Measurements from ENCODE around the gene CIAO2B. TPM values are rescaled to one million over a fixed set of nuclear protein-coding genes. Genes with fewer than 3 reads are reported as not detected.
A peak's percentile ranks its signal among the peaks of the same experiment; 100 is the strongest.

Gene CIAO2B
- total RNA-seq, 2 donors from 2014 or later = 23.2 to 102 TPM

- Histone ChIP-seq H3K36me3 (no peaks in the 10 kb centered on the region), H3K27ac (no peak overlapping the region)
- ATAC-seq (ENCODE audit: insufficient number of reproducible peaks, low FRiP score, low read depth) = no peak
These were observed 26.1 kb downstream of the CIAO2B start for GRCh38 chr16:66908116-66908515.

GRCh38 chr16:66906916-66907836 lies 27.0 kb downstream of the CIAO2B start:
- TF ChIP-seq CTCF (IDR thresholded peaks at IDR 0.05) = no peak
- Histone ChIP-seq H3K4me3 (no peak overlapping the region), H3K36me3 (no peaks in the 10 kb centered on the region), H3K9me3 (no peaks in the 10 kb centered on the region), H3K27ac (no peak overlapping the region), H3K4me1 (ENCODE audit: control insufficient read depth in 1 of 2, low read depth in 2 of 2) (peaks cover 30 to 54% of the 10 kb centered on the region in 2 donors), H3K27me3 (replicated peaks; ENCODE audit: insufficient read depth) (no peaks in the 10 kb centered on the region)
- no peak for DNase-seq (ENCODE audit: low spot score)
- ATAC-seq (ENCODE audit: insufficient number of reproducible peaks, low FRiP score, low read depth) = no peak

More at GRCh38 chr16:66908116-66908515, 26.1 kb downstream of the CIAO2B start:
- H3K4me1 ChIP-seq (ENCODE audit: control insufficient read depth in 1 of 2, low read depth in 2 of 2) = peaks cover 26 to 45% of the 10 kb centered on the region in 2 donors
- no peak overlapping the region for H3K4me3 ChIP-seq
- no peaks in the 10 kb centered on the region for H3K9me3 ChIP-seq
- TF ChIP-seq CTCF (IDR thresholded peaks at IDR 0.05) = no peak
- no peaks in the 10 kb centered on the region for H3K27me3 ChIP-seq (replicated peaks; ENCODE audit: insufficient read depth)
- no peak for DNase-seq (ENCODE audit: low spot score)

- H3K36me3 ChIP-seq = no peaks in the 10 kb centered on the region
- H3K9me3 ChIP-seq = no peaks in the 10 kb centered on the region
- no peak overlapping the region for H3K4me3 ChIP-seq
- no peaks in the 10 kb centered on the region for H3K27me3 ChIP-seq (replicated peaks; ENCODE audit: insufficient read depth)
- DNase-seq (ENCODE audit: low spot score) = no peak
- TF ChIP-seq CTCF (IDR thresholded peaks at IDR 0.05) = no peak
- H3K4me1 ChIP-seq (ENCODE audit: control insufficient read depth in 1 of 2, low read depth in 2 of 2) = peaks cover 40 to 62% of the 10 kb centered on the region in 2 donors
- peak overlapping the region; percentile 93 to 97 for H3K27ac ChIP-seq
- no peak for ATAC-seq (ENCODE audit: insufficient number of reproducible peaks, low FRiP score, low read depth)
These were observed 28.3 kb downstream of the CIAO2B start for GRCh38 chr16:66905633-66906539.

- no peak for TF ChIP-seq CTCF (IDR thresholded peaks at IDR 0.05)
- no peaks in the 10 kb centered on the region for H3K9me3 ChIP-seq
- no peaks in the 10 kb centered on the region for H3K27me3 ChIP-seq (replicated peaks; ENCODE audit: insufficient read depth)
- no peaks in the 10 kb centered on the region for H3K36me3 ChIP-seq
- peak overlapping the region; percentile 93 to 97 for H3K27ac ChIP-seq
- DNase-seq (ENCODE audit: low spot score) = no peak
- H3K4me3 ChIP-seq = peak overlapping the region; percentile 41
- ATAC-seq (ENCODE audit: insufficient number of reproducible peaks, low FRiP score, low read depth) = no peak
- H3K4me1 ChIP-seq (ENCODE audit: control insufficient read depth in 1 of 2, low read depth in 2 of 2) = peaks cover 48 to 70% of the 10 kb centered on the region in 2 donors
These were observed 29.2 kb downstream of the CIAO2B start for GRCh38 chr16:66904846-66905632.

Measured in thoracic aorta (tissue), 2 donors.